HCT116 (cell line): Measurements from ENCODE around the gene SHMT1.
"Not testable (repeated sequence)": the region's sequence is repeated elsewhere in the genome, so short reads cannot be mapped to it uniquely, and the experiment has no call there.

Experiments used
- CBX3 ChIP-seq: IDR thresholded peaks from 2 replicates; pipeline ENCODE4 v1.6.1; 2012; ENCODE audit warnings: low read depth
- EZH2 ChIP-seq: fragments of 200-600 bp; sonication (generic); IDR thresholded peaks from 2 replicates; pipeline ENCODE4 v1.6.1; 2017; ENCODE audit warnings: antibody characterized with exemption, mixed run types
- EZH2phosphoT487 ChIP-seq: fragments of 200-600 bp; IDR thresholded peaks from 2 replicates; pipeline ENCODE4 v1.6.1; 2018; ENCODE audit warnings: antibody characterized with exemption, borderline replicate concordance
- POLR2A ChIP-seq: IDR thresholded peaks from 2 replicates; pipeline ENCODE4 v1.7.0; 2011; ENCODE audit warnings: borderline replicate concordance; ENCODE audit not compliant: insufficient read depth, insufficient read length; ENCODE audit errors: extremely low read depth
- POLR2AphosphoS5 ChIP-seq: IDR thresholded peaks from 2 replicates; pipeline ENCODE4 v1.6.1; 2011; ENCODE audit warnings: mild to moderate bottlenecking, low read depth, low read length, moderate library complexity
- RAD21 ChIP-seq: IDR thresholded peaks from 2 replicates; pipeline ENCODE4 v1.6.1; 2012; ENCODE audit warnings: low read depth, mild to moderate bottlenecking
- SP1 ChIP-seq: IDR thresholded peaks from 2 replicates; pipeline ENCODE4 v1.6.1; 2012; ENCODE audit warnings: low read depth
- TCF7L2 ChIP-seq: IDR thresholded peaks from 2 replicates; pipeline ENCODE4 v1.7.0; 2011; ENCODE audit warnings: borderline replicate concordance, inconsistent platforms; ENCODE audit not compliant: insufficient read depth, insufficient read length; ENCODE audit errors: extremely low read depth
- YY1 ChIP-seq: IDR thresholded peaks from 2 replicates; pipeline ENCODE4 v1.6.1; 2011; ENCODE audit warnings: low read length, low read depth, moderate library complexity, mild to moderate bottlenecking; ENCODE audit not compliant: insufficient replicate concordance; ENCODE audit errors: extremely low read depth
- ZFX ChIP-seq: fragments of 450-650 bp; IDR thresholded peaks from 2 replicates; pipeline ENCODE4 v1.6.1; 2017
- TF ChIP-seq, protein P1 (sequence below), 3 experiments: fragments of 200-600 bp in 1 of 3; sonication (generic) in 1 of 3; IDR thresholded peaks in 2 of 3; conservative IDR thresholded peaks in 1 of 3; 2 replicates each; pipeline ENCODE4 v1.5.1; 2012 to 2017; ENCODE audit warnings: low read depth in 2 of 3, low read length in 2 of 3, antibody characterized with exemption in 1 of 3, borderline replicate concordance in 1 of 3, control low read depth in 1 of 3, mild to moderate bottlenecking in 1 of 3, mixed read lengths in 1 of 3, mixed run types in 1 of 3, moderate library complexity in 1 of 3; ENCODE audit not compliant: insufficient read depth in 1 of 3
- TF ChIP-seq, protein P2 (sequence below): IDR thresholded peaks from 2 replicates; pipeline ENCODE4 v1.6.1; 2012
- TF ChIP-seq, protein P3 (sequence below): IDR thresholded peaks from 2 replicates; pipeline ENCODE4 v1.6.1; 2012; ENCODE audit warnings: low read depth

DNA sequence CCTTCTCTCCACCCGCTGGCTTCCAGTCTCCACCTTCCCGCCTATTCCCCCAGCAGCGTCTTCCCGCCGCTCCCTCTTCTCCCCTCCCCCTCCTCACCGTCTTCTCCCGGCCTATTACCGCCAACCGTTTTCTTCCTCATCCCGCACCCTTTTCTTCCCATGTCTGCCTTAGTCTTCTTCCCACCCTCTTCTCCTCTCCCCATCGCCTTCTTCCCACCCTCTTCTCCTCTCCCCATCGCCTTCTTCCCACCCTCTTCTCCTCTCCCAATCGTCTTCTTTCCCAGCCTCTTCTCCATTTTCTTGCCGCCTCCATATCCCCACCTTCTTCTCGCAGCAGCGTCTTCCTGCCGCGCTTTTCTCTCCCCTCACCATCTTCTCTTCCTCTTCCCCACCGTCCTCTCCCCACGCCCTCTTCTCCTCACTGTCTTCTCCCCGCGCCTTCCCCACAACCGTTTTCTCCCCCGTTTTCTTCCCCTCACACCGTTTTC, 48.1 kb upstream of the SHMT1 start:
- TF ChIP-seq, protein P1, sequence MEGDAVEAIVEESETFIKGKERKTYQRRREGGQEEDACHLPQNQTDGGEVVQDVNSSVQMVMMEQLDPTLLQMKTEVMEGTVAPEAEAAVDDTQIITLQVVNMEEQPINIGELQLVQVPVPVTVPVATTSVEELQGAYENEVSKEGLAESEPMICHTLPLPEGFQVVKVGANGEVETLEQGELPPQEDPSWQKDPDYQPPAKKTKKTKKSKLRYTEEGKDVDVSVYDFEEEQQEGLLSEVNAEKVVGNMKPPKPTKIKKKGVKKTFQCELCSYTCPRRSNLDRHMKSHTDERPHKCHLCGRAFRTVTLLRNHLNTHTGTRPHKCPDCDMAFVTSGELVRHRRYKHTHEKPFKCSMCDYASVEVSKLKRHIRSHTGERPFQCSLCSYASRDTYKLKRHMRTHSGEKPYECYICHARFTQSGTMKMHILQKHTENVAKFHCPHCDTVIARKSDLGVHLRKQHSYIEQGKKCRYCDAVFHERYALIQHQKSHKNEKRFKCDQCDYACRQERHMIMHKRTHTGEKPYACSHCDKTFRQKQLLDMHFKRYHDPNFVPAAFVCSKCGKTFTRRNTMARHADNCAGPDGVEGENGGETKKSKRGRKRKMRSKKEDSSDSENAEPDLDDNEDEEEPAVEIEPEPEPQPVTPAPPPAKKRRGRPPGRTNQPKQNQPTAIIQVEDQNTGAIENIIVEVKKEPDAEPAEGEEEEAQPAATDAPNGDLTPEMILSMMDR (IDR thresholded peaks at IDR 0.05 in 2 of 3, conservative IDR thresholded peaks at IDR 0.05 in 1 of 3; ENCODE audit: borderline replicate concordance in 1 of 3, insufficient read depth in 1 of 3, low read depth in 2 of 3, low read length in 2 of 3), result not testable (repeated sequence)
- TF ChIP-seq POLR2A, TCF7L2, CBX3, ZFX, SP1, EZH2, RAD21, YY1, EZH2phosphoT487, POLR2AphosphoS5: not testable (repeated sequence)
- TF ChIP-seq, protein P2, sequence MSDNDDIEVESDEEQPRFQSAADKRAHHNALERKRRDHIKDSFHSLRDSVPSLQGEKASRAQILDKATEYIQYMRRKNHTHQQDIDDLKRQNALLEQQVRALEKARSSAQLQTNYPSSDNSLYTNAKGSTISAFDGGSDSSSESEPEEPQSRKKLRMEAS, result not testable (repeated sequence)
- TF ChIP-seq, protein P3, sequence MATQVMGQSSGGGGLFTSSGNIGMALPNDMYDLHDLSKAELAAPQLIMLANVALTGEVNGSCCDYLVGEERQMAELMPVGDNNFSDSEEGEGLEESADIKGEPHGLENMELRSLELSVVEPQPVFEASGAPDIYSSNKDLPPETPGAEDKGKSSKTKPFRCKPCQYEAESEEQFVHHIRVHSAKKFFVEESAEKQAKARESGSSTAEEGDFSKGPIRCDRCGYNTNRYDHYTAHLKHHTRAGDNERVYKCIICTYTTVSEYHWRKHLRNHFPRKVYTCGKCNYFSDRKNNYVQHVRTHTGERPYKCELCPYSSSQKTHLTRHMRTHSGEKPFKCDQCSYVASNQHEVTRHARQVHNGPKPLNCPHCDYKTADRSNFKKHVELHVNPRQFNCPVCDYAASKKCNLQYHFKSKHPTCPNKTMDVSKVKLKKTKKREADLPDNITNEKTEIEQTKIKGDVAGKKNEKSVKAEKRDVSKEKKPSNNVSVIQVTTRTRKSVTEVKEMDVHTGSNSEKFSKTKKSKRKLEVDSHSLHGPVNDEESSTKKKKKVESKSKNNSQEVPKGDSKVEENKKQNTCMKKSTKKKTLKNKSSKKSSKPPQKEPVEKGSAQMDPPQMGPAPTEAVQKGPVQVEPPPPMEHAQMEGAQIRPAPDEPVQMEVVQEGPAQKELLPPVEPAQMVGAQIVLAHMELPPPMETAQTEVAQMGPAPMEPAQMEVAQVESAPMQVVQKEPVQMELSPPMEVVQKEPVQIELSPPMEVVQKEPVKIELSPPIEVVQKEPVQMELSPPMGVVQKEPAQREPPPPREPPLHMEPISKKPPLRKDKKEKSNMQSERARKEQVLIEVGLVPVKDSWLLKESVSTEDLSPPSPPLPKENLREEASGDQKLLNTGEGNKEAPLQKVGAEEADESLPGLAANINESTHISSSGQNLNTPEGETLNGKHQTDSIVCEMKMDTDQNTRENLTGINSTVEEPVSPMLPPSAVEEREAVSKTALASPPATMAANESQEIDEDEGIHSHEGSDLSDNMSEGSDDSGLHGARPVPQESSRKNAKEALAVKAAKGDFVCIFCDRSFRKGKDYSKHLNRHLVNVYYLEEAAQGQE, result not testable (repeated sequence)
